B cell (primary cell): ENCODE results near the gene SHISA8.

ENCODE experiments used
- CTCF ChIP-seq: fragments of 200-600 bp; IDR thresholded peaks from one replicate; pipeline ENCODE4 v1.8.0; 2022; ENCODE audit warnings: antibody characterized with exemption, mild to moderate bottlenecking
- EZH2 ChIP-seq: IDR thresholded peaks from 2 replicates; pipeline ENCODE4 v1.6.1; 2012; ENCODE audit warnings: borderline replicate concordance, low read depth, mild to moderate bottlenecking, moderate library complexity, low read length; ENCODE audit not compliant: insufficient read depth, poor library complexity, severe bottlenecking

- TF ChIP-seq CTCF, result no peak
- TF ChIP-seq EZH2, result no peak
Observed at GRCh38 chr22:41899110-41899509, 15.8 kb downstream of the SHISA8 start.
